ENCODE results near the gene CTSF.

DNA sequence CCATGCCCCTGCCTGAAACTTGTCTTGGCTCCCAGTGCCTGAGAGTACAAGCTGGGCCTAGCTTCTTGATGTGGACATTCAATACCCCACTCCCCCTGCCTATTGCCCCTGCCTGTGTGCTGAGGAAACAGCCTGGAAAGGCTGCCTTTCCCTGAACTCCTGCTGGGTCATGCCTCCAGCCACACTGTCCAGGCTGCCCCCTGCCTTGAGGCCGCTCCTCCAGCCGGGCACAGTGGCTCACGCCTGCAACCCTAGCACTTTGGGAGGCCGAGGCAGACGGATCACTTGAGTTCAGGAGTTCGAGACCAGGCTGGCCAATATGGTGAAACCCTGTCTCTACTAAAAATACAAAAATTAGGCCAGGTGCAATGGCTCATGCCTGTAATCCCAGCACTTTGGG, 34.7 kb upstream of the CTSF start:
- TF ChIP-seq, protein P1, sequence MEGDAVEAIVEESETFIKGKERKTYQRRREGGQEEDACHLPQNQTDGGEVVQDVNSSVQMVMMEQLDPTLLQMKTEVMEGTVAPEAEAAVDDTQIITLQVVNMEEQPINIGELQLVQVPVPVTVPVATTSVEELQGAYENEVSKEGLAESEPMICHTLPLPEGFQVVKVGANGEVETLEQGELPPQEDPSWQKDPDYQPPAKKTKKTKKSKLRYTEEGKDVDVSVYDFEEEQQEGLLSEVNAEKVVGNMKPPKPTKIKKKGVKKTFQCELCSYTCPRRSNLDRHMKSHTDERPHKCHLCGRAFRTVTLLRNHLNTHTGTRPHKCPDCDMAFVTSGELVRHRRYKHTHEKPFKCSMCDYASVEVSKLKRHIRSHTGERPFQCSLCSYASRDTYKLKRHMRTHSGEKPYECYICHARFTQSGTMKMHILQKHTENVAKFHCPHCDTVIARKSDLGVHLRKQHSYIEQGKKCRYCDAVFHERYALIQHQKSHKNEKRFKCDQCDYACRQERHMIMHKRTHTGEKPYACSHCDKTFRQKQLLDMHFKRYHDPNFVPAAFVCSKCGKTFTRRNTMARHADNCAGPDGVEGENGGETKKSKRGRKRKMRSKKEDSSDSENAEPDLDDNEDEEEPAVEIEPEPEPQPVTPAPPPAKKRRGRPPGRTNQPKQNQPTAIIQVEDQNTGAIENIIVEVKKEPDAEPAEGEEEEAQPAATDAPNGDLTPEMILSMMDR (IDR thresholded peaks at IDR 0.05 in 8 of 11, conservative IDR thresholded peaks at IDR 0.05 in 3 of 11): no peak
- no peak for TF ChIP-seq POLR2A (IDR thresholded peaks at IDR 0.05)
